GM12891 (cell line): ENCODE data around the gene POR.

Source experiments
- POLR2A ChIP-seq: IDR thresholded peaks from 2 replicates; pipeline ENCODE4 v1.6.1; 2011; ENCODE audit warnings: low read depth, low read length, control low read depth
- TAF1 ChIP-seq: IDR thresholded peaks from 2 replicates; pipeline ENCODE4 v1.6.1; 2011; ENCODE audit warnings: low read depth, low read length, control low read depth

DNA sequence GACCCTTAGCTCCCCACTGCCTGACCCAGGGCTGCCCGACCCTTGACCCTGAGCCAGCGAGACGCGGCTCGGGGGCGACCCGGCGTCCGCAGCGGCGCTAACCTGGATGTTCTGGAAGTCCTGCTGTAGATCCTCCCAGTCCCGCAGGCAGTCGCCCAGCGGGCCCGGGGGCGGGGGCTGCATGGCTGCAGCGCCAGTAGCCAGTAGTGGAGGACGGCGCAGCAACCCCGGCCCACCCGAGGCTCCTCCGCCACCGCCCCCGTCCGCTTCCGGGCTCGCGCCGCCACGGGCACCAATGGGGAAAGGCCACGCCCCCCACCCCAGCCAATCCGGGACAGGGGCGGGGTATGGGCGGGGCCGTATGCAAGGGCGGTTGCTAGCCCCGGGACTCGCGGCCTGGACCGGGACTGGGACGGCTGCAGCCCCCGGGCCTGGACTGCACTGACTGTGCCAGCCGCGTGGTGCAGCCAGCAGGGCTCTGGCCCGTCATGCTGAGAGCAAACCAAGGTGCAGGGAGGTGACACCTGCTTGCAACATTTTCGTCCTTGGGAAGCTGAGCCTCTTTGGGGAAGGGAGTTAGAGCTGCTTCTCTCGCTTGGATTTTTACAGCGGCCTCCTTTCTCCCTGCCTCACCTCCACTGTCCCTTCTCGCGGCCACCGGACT is 79.6 kb downstream of the POR start, which contains the start of gene TMEM120A:
- TF ChIP-seq TAF1 (no peak), POLR2A (peak; percentile 65; the same call in 1 of the 2 replicates)
